PC-3 (cell line): ENCODE data around the gene TBC1D28. TPM values are rescaled to one million over a fixed set of nuclear protein-coding genes. Genes with fewer than 3 reads are reported as not detected.
"Not testable (repeated sequence)": the region's sequence is repeated elsewhere in the genome, so short reads cannot be mapped to it uniquely, and the experiment has no call there.

Experiments
- ATAC-seq: fragments of 200-7000 bp; cut with Tn5 transposase; 2 replicates; pipeline ENCODE4 v1.9.1; 2020; ENCODE audit warnings: mild to moderate bottlenecking, moderate library complexity
- BruUV-seq: library from RNA; stranded (reverse); fragments of 400-500 nt; replicated peaks from 2 replicates; lab custom pipeline; 2021; lab: Mats Ljungman, UMichigan
- CTCF ChIA-PET: fragments of 300-600 bp; sonication (Branson Sonifier 250); formaldehyde crosslinking; loops from one replicate; lab custom pipeline; 2022; ENCODE audit warnings: antibody characterized with exemption; lab: Charles Lee
- POLR2A ChIA-PET: fragments of 300-600 bp; sonication (Branson Sonifier 250); formaldehyde crosslinking; loops from one replicate; lab custom pipeline; 2022; ENCODE audit warnings: antibody characterized with exemption; ENCODE audit not compliant: unreplicated experiment; lab: Charles Lee
- DNase-seq: peaks from one replicate; pipeline ENCODE4 v3.0.0-alpha.2; 2015
- H2AFZ ChIP-seq: fragments of 300-600 bp; sonication (generic); 2 replicates; pipeline ENCODE4 v1.6.0; 2016; ENCODE audit warnings: antibody characterized with exemption, low read length
- H3F3A ChIP-seq: fragments of 300-600 bp; sonication (generic); one replicate; pipeline ENCODE4 v1.6.0; 2017; ENCODE audit warnings: antibody characterized with exemption, low read length, control low read depth, mild to moderate bottlenecking; ENCODE audit not compliant: unreplicated experiment
- H3K27ac ChIP-seq: fragments of 300-600 bp; sonication (generic); 2 replicates; pipeline ENCODE4 v1.5.1; 2016; ENCODE audit warnings: mild to moderate bottlenecking, low read length
- H3K27me3 ChIP-seq: fragments of 300-600 bp; sonication (generic); 2 replicates; pipeline ENCODE4 v1.6.1; 2016; ENCODE audit warnings: low read length, mixed read lengths
- H3K36me3 ChIP-seq: fragments of 300-600 bp; sonication (generic); 2 replicates; pipeline ENCODE4 v1.6.1; 2016; ENCODE audit warnings: low read depth, mixed run types, low read length, mixed read lengths
- H3K4me1 ChIP-seq: fragments of 300-600 bp; sonication (generic); 2 replicates; pipeline ENCODE4 v1.5.1; 2016; ENCODE audit warnings: low read length; ENCODE audit not compliant: insufficient read depth
- H3K4me2 ChIP-seq: fragments of 300-600 bp; sonication (generic); 2 replicates; pipeline ENCODE4 v1.6.0; 2016; ENCODE audit warnings: low read length
- H3K4me3 ChIP-seq: fragments of 300-600 bp; sonication (generic); 2 replicates; pipeline ENCODE4 v1.5.1; 2016; ENCODE audit warnings: mild to moderate bottlenecking, low read length, mixed read lengths
- H3K79me2 ChIP-seq: fragments of 300-600 bp; sonication (generic); 2 replicates; pipeline ENCODE4 v1.6.1; 2017; ENCODE audit warnings: low read length, mixed read lengths
- H3K9ac ChIP-seq: fragments of 300-600 bp; sonication (generic); 2 replicates; pipeline ENCODE4 v1.6.0; 2016; ENCODE audit warnings: mild to moderate bottlenecking, low read length
- H3K9me2 ChIP-seq: fragments of 300-600 bp; sonication (generic); replicated peaks from 2 replicates; pipeline ENCODE4 v1.6.1; 2016; ENCODE audit warnings: mixed run types, low read length, mixed read lengths
- H3K9me3 ChIP-seq: fragments of 300-600 bp; sonication (generic); 2 replicates; pipeline ENCODE4 v1.6.1; 2016; ENCODE audit warnings: low read length, mixed read lengths
- H4K20me1 ChIP-seq: fragments of 300-600 bp; sonication (generic); 2 replicates; pipeline ENCODE4 v1.6.1; 2016; ENCODE audit warnings: low read length, mixed read lengths
- CTCF ChIP-seq: fragments of 300-600 bp; sonication (generic); conservative IDR thresholded peaks from 2 replicates; pipeline ENCODE4 v1.5.1; 2017; ENCODE audit warnings: antibody characterized with exemption, low read depth, mild to moderate bottlenecking, low read length
- intact Hi-C: fragments of 100-400 bp; cut with micrococcal nuclease; formaldehyde crosslinking; loops from 2 replicates; pipeline ENCODE4 v1.9.0; 2023
- total RNA-seq: library from RNA; depleted of rRNA; stranded (reverse); fragments of >200 nt; gene quantifications from 2 replicates; pipeline ENCODE4 v1.2.3, GENCODE V29; 2014

TBC1D28 gene
- total RNA-seq, 1 experiment from 2014 or later, result not detected

GRCh38 chr17:18625509-18626104 lies 18.6 kb downstream of the TBC1D28 start:
- H3K4me2 ChIP-seq, H3F3A ChIP-seq, H3K27me3 ChIP-seq, H3K79me2 ChIP-seq, ATAC-seq, POLR2A ChIA-PET, H2AFZ ChIP-seq, CTCF ChIA-PET, H3K4me3 ChIP-seq, H3K9me3 ChIP-seq, BruUV-seq, H3K36me3 ChIP-seq, H3K4me1 ChIP-seq, intact Hi-C loops, H4K20me1 ChIP-seq, H3K9me2 ChIP-seq, H3K9ac ChIP-seq, H3K27ac ChIP-seq: not testable (repeated sequence)
- peak; percentile 89 for TF ChIP-seq CTCF
- DNase-seq, result peak; percentile 55

GRCh38 chr17:18624862-18625501 lies 19.2 kb downstream of the TBC1D28 start:
- DNase-seq, H2AFZ ChIP-seq, H3K36me3 ChIP-seq, H3K27me3 ChIP-seq, H3K79me2 ChIP-seq, H3K9me2 ChIP-seq, H3F3A ChIP-seq, H3K9ac ChIP-seq, BruUV-seq, H3K4me1 ChIP-seq, H3K4me3 ChIP-seq, CTCF ChIA-PET, H3K4me2 ChIP-seq, ATAC-seq, H3K9me3 ChIP-seq, POLR2A ChIA-PET, H3K27ac ChIP-seq, H4K20me1 ChIP-seq, intact Hi-C loops: not testable (repeated sequence)

GRCh38 chr17:18617613-18618012 lies 26.6 kb downstream of the TBC1D28 start:
- H3K4me3 ChIP-seq, H4K20me1 ChIP-seq, ATAC-seq, H3K9me3 ChIP-seq, H3K27ac ChIP-seq, H3K27me3 ChIP-seq, CTCF ChIA-PET, BruUV-seq, H3K4me1 ChIP-seq, H3K4me2 ChIP-seq, DNase-seq, H3K9ac ChIP-seq, intact Hi-C loops, H2AFZ ChIP-seq, H3K9me2 ChIP-seq, H3K79me2 ChIP-seq, H3K36me3 ChIP-seq, POLR2A ChIA-PET, H3F3A ChIP-seq: not testable (repeated sequence)

- H3K4me1 ChIP-seq, H3K27me3 ChIP-seq, H3K79me2 ChIP-seq, H3K9me2 ChIP-seq, H2AFZ ChIP-seq, H3K4me2 ChIP-seq, ATAC-seq, intact Hi-C loops, CTCF ChIA-PET, H3K27ac ChIP-seq, H4K20me1 ChIP-seq, H3K36me3 ChIP-seq, H3K9me3 ChIP-seq, H3K4me3 ChIP-seq, H3K9ac ChIP-seq, POLR2A ChIA-PET, H3F3A ChIP-seq, BruUV-seq: not testable (repeated sequence)
- peak; percentile 3 for DNase-seq
These were observed 31.2 kb downstream of the TBC1D28 start for GRCh38 chr17:18613016-18613415.

GRCh38 chr17:18593138-18593537 lies 51.1 kb downstream of the TBC1D28 start:
- ATAC-seq, CTCF ChIA-PET, BruUV-seq, H3K9me2 ChIP-seq, H3K4me1 ChIP-seq, intact Hi-C loops, H3K9me3 ChIP-seq, H4K20me1 ChIP-seq, DNase-seq, H3K4me3 ChIP-seq, H3F3A ChIP-seq, H3K27ac ChIP-seq, POLR2A ChIA-PET, H3K9ac ChIP-seq, H3K36me3 ChIP-seq, H3K79me2 ChIP-seq, H3K27me3 ChIP-seq, H2AFZ ChIP-seq, H3K4me2 ChIP-seq: not testable (repeated sequence)
